DLD1 (cell line): ENCODE data around the gene VTI1B.
"Not testable (repeated sequence)": the region's sequence is repeated elsewhere in the genome, so short reads cannot be mapped to it uniquely, and the experiment has no call there.

Source experiments
- in situ Hi-C: cut with HindIII; loops from 2 replicates; pipeline ENCODE4 v1.10.0; 2017; ENCODE audit warnings: low sequenced_read_pairs

VTI1B gene

DNA sequence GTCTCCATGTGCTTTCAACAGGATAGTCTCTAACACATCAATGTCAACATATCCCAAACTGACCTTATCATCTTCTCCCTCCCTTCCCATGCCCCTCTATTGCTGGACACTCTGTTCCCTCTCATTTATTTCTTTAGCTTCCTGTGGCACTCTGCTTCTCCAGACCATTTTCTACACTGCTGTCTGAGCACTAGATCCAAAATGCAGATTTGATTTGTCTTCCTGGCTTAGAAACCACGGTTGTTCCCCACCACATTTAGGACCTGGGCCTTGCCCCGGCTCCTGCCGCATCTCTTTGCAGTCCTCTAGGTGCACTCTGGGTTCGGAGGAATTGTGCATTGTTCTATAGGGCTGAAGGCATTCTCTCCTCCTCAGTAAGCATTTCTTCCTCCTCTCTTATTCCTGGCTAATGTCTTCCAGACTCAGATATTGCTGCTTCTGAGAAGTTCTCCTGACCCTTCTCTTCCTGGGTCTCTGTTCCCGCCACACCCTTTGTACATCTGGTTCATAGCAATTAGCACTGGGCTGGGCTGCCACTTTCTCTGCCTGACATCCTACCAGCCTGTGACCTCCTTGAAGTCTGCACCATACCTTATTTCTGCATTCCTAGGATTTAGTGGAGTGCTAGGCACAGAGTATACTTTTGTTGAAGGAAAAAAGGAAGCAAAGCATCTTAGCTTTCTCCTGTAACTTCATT, 40.8 kb downstream of the VTI1B start:
- in situ Hi-C loops, result no loop called here

DNA sequence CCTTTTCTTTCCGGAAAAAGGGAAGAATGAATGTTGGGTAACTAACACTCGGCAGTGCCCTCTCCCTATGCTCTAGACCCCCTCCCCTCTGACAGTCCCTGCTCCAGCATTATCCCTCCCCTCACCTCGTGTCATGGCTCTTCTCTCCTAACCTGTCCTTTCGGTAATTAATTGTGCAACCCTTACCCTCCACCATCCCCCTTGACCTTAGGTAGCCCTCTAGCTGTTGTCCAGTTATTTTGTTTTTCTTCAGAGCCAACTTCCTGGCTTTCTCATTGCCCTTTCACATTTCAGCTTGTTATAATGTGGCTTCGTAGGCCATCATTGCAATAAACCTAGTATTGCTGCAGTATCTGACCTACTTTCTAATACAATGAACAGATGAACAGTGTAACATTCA, 43.5 kb downstream of the VTI1B start:
- in situ Hi-C loops, result no loop called here

DNA sequence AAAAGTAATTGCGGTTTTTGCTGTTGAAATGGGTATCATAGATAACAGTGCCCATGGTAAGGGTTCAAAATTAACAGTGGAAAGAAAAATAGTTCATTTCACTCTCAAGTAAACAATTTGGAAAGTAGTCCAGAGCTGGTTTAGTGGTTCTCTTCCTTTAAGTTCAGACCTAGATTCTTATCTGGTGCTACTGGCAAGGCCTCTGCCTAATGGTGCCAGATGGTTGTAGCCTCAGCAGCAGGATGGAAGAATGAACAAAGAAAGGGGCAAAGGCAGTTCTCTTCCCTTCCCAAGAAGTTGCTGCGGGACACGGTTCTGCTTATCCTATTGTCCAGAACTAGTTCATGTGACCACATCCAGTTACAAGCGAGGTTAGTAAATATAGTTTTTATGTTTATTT, 44.2 kb downstream of the VTI1B start:
- in situ Hi-C loops, result no loop called here

- in situ Hi-C loops, result no loop called here
Measured at GRCh38 chr14:67627519-67627918, 46.9 kb downstream of the VTI1B start.

GRCh38 chr14:67626131-67626530, 48.3 kb downstream of the VTI1B start:
- in situ Hi-C loops, result not testable (repeated sequence)

- in situ Hi-C loops, result loop anchor here (25.0 kb wide), 1 partner anchor 186 kb away; no protein-coding TSS in a partner anchor
Measured at GRCh38 chr14:67623114-67623513, 51.3 kb downstream of the VTI1B start.

GRCh38 chr14:67622675-67623074, 51.8 kb downstream of the VTI1B start:
- in situ Hi-C loops, result loop anchor here (25.0 kb wide), 1 partner anchor 185 kb away; no protein-coding TSS in a partner anchor

DNA sequence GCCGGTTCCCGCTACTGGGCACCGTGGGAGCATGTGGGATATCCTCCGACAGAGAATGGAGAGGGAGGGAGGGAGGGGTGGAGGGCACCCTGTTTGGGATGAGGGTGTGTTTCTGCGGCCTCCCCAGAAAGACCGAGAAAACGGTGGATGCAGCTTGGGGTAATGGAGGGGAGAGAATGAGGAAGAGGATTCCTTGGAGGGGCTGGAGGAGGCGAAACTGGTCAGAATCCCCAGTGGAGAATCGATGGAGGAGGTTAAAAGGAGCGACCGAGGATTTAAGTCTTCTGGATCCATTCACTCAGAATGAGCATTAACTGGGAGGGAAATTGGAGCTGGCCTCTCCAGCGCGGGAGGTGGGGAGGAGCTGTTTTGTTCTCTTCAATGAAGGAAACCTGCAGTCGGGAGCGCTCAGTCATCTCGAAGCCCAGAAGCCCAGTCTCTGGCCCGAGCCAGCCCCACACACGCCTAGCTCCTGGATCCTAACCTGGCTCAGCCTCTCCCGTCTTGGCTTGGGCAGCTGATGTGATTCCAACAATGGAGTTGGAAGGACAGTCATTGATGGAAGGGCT, 54.1 kb downstream of the VTI1B start:
- in situ Hi-C loops, result loop anchor here (25.0 kb wide), 1 partner anchor 183 kb away; no protein-coding TSS in a partner anchor

DNA sequence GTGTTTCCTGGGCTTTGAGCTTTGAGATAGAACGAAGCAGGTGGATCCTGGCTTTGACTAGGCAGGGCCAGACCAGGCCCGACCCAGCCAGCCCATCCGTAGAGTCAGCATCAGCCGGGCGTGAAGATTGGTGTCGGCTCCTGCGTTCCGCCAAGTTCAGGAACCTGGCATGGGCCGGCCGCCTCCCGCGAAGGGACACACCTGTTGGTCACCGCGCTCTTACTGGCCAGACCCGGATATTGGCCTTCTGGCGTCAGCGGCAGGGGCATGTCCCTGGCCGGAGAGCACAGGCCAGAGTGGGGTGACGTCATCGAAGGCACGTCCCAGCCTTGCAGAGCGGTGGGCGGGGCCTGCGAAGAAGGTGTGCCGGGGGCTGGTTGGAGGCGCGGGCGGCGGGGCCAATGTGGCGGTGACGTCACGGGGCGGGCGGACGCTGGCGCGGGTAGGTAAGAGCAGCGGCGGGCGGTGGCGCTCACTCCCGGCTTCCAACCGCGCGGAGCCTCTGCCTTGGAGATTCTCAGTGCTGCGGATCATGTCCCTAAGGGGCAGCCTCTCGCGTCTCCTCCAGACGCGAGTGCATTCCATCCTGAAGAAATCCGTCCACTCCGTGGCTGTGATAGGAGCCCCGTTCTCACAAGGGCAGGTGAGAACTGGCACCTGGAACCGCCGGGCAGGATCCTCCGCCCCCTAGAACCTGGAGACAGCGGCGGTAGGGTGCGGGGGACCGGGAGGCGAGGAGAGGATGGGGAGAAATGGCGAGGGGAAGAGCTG, 54.8 kb downstream of the VTI1B start, which contains the start of gene ARG2:
Gene ARG2 (plus strand): TSS at position 475 of the 771 bp plus-strand sequence. CDS start 58 bp downstream, at position 533.
- in situ Hi-C loops, result loop anchor here (25.0 kb wide), 1 partner anchor 182 kb away; no protein-coding TSS in a partner anchor

DNA sequence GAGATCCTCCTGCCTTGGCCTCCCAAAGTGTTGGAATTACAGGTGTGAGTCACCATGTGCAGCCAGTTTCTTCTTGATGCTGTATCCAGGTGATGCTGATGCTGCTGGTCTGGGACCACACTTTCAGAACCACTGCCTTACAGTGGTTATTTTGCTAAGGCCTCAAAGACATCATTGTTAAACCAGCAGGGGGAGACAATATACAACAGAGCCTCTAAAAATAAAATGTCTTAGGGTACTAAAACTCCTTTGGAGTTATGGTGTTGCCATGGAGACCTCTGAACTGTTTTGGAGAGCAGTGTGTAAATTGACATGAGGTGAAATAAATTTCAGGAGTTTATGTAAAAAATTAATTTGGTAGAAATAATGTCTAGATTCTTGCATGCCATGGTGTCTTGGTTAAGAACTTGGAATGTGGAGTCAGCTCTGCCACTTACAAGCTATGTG, 55.8 kb downstream of the VTI1B start:
- in situ Hi-C loops, result loop anchor here (25.0 kb wide), 1 partner anchor 181 kb away; no protein-coding TSS in a partner anchor

- in situ Hi-C loops, result loop anchor here (25.0 kb wide), 1 partner anchor 173 kb away; no protein-coding TSS in a partner anchor
Measured at GRCh38 chr14:67610491-67610890, 63.9 kb downstream of the VTI1B start.

DNA sequence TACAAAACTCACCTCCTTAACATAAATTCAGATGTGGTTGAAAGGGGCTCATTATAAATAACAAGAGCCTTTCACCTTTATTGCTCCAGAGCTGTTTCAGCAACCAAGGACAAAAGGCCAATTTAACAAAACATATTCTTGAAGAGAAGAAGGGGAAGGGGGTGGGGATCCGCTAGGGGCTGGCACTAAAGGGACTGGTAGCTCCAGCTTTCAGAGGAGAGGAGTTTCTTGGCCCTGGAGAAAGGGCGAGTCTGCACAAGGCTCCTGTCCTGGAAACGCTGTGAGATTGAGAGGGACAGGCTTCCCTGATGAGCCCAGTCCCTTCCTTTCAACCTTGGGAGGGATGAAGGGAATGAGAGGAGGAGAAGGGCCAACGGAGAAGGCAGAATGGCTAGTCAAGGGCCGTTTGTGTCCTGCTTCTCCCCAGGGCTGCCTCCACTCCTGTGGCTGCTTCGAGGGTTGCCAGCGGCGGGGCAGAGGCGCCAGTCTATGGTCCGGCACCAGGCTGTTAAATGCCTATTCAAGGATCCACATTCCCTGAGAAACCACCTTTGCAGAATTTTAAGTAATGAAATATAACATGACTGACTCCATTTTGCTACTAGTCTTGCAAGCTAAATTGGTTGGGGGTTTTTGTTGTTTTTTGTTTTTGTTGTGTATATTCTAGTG, 64.7 kb downstream of the VTI1B start:
- in situ Hi-C loops, result loop anchor here (25.0 kb wide), 1 partner anchor 172 kb away; no protein-coding TSS in a partner anchor

- in situ Hi-C loops, result loop anchor here (25.0 kb wide), 1 partner anchor 170 kb away; no protein-coding TSS in a partner anchor
Measured at GRCh38 chr14:67607646-67608045, 66.8 kb downstream of the VTI1B start.

DNA sequence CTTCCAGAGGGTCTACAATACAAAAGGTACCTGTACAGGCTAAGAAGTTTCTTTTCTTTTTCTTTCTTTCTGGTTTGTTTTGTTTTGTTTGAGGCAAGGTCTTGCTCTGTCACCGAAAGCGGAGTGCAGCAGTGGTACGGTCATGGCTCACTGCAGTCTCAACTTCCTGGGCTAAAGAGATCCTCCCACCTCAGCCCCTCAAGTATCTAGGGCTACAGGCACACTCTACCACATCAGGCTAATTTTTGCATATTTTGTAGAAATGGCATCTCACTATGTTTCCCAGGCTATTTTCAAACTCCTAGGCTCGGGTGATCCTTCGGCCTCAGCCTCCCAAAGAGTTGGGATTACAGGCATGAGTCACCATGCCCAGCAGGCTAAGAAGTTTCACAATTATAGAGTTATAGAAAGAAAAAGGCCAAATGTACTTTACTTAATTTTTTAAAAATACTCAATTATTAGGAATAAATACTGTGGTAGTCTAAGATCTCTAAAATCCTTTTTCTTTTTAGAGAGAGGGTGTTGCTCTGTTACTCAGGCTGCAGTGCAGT, 71.4 kb downstream of the VTI1B start:
- in situ Hi-C loops, result loop anchor here (25.0 kb wide), 1 partner anchor 166 kb away; no protein-coding TSS in a partner anchor

GRCh38 chr14:67602076-67602475, 72.4 kb downstream of the VTI1B start:
- in situ Hi-C loops, result loop anchor here (25.0 kb wide), 1 partner anchor 165 kb away; no protein-coding TSS in a partner anchor

- in situ Hi-C loops, result loop anchor here (25.0 kb wide), 1 partner anchor 163 kb away; no protein-coding TSS in a partner anchor
Measured at GRCh38 chr14:67600562-67600974, 73.9 kb downstream of the VTI1B start.

DNA sequence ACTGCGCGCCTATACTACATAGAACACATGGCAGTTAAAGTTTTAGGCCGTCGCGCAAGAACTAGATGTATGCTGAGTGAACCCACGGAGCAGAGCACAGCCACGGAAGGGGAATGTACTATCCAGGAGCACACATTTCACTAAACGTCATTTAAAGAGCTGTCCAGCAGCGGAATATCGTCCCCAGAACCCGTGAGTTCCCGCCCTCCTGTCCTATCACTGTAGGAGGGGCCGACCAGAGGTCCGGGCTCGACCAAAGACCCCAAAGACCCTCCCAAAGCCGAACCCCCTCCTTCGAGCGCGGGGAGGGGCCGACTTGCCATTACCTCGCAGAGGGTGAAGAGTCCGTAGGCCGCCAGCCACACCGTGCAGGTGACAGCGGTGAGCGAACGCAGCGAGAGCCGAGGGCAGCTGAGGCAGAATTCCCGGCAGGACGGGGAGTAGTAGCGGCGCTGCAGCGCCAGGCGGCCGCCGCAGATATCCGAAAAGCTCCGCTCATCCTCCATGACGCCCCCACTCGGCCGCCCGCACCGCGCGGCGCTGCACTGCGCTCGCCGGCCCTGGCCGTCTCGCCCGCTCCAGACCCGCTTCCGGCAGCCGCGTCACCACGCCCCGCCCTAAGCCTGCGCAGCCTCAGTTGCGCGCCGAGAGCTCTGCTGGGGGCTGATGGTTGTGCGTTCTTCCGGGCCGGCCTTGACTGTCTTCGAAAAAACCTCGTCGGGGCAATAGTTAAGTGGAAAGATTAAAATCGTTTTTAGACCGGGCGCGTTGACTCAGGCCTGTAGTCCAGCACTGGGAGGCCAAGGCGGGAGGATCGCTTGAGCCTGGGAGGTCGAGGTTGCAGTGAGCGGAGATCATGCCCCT, 74.5 kb downstream of the VTI1B start, which contains the start of gene PIGH:
Gene PIGH (minus strand): TSS at position 571 of the 864 bp plus-strand sequence. CDS start 65 bp downstream, at position 506.
- in situ Hi-C loops, result loop anchor here (25.0 kb wide), 1 partner anchor 163 kb away; no protein-coding TSS in a partner anchor
